HepG2 (cell line): Measurements from ENCODE around the gene TMEM167B. TPM values are rescaled to one million over a fixed set of nuclear protein-coding genes. Genes with fewer than 3 reads are reported as not detected.
A peak's percentile ranks its signal among the peaks of the same experiment; 100 is the strongest.

Experiments
- ATAC-seq: fragments of 200-7000 bp; cut with Tn5 transposase; 3 replicates; pipeline ENCODE4 v1.9.1; 2020; ENCODE audit warnings: mild to moderate bottlenecking, moderate library complexity
- BruUV-seq: library from RNA; stranded (reverse); fragments of 400-500 nt; replicated peaks from 2 replicates; lab custom pipeline; 2021; lab: Mats Ljungman, UMichigan
- CTCF ChIA-PET: fragments of 300-600 bp; formaldehyde crosslinking; extraction: SDS; loops from one replicate; lab custom pipeline; 2021; ENCODE audit warnings: low total read pairs, inconsistent platforms, low intra/inter-chr PET ratio; lab: Yijun Ruan, JAX
- POLR2A ChIA-PET: fragments of 350-600 bp; sonication (Branson Sonifier 250); formaldehyde crosslinking; loops from one replicate; lab custom pipeline; 2020; ENCODE audit warnings: antibody characterized with exemption, inconsistent platforms; lab: Yijun Ruan, JAX
- DNase-seq: peaks from one replicate; pipeline ENCODE4 v3.0.0-alpha.2; 2015; ENCODE audit warnings: low spot score
- FAIRE-seq: peaks from 3 replicates; lab custom pipeline; 2011; peaks lifted over from hg19 to GRCh38; lab: Jason Lieb, UNC
- H2AFZ ChIP-seq: one replicate; pipeline ENCODE4 v1.6.1; 2011; ENCODE audit warnings: low read length, inconsistent platforms
- H3K27ac ChIP-seq: fragments of 300-600 bp; 3 replicates; pipeline ENCODE4 v1.8.0; 2011; ENCODE audit warnings: mixed run types, mild to moderate bottlenecking, mixed read lengths, low read length, inconsistent platforms; ENCODE audit not compliant: insufficient read depth; ENCODE audit errors: extremely low read length
- H3K27me3 ChIP-seq, 2 experiments: fragments of 200-600 bp in 1 of 2; 2 replicates in 1 of 2; 3 replicates in 1 of 2; pipeline versions ENCODE4 v1.6.0 to v1.8.0; 2011; ENCODE audit warnings: low read length in 2 of 2, mild to moderate bottlenecking in 2 of 2, moderate library complexity in 2 of 2, inconsistent platforms in 1 of 2; ENCODE audit not compliant: insufficient read depth in 2 of 2, control insufficient read depth in 1 of 2
- H3K36me3 ChIP-seq, 2 experiments: fragments of 200-600 bp in 1 of 2; replicated peaks in 1 of 2; 2 replicates in 1 of 2; 3 replicates in 1 of 2; pipeline versions ENCODE4 v1.5.1 to v1.8.0; 2011; ENCODE audit warnings: low read length in 2 of 2, inconsistent platforms in 1 of 2; ENCODE audit not compliant: insufficient read depth in 2 of 2, control insufficient read depth in 1 of 2
- H3K4me1 ChIP-seq: 2 replicates; pipeline ENCODE4 v1.5.1; 2012; ENCODE audit warnings: low read length, inconsistent platforms; ENCODE audit not compliant: insufficient read depth
- H3K4me2 ChIP-seq: 2 replicates; pipeline ENCODE4 v1.6.0; 2011; ENCODE audit warnings: low read depth, low read length, inconsistent platforms
- H3K4me3 ChIP-seq, 3 experiments: fragments of 200-600 bp in 1 of 3; sonication (generic), shearing (Covaris generic) in 1 of 3; replicated peaks in 1 of 3; 2 replicates each; pipeline ENCODE4 v1.5.1; 2011 to 2016; ENCODE audit warnings: low read length in 3 of 3, inconsistent platforms in 2 of 3, low read depth in 2 of 3, mild to moderate bottlenecking in 2 of 3, control low read depth in 1 of 3, mixed read lengths in 1 of 3; ENCODE audit not compliant: insufficient read depth in 1 of 3
- H3K79me2 ChIP-seq: one replicate; pipeline ENCODE4 v1.6.1; 2011; ENCODE audit warnings: low read length, inconsistent platforms; ENCODE audit not compliant: insufficient read depth
- H3K9ac ChIP-seq: 2 replicates; pipeline ENCODE4 v1.6.0; 2011; ENCODE audit warnings: mild to moderate bottlenecking, low read depth, low read length, inconsistent platforms; ENCODE audit not compliant: insufficient read depth
- H3K9me3 ChIP-seq: 2 replicates; pipeline ENCODE4 v1.5.1; 2012; ENCODE audit warnings: mild to moderate bottlenecking, low read length
- H4K20me1 ChIP-seq: 2 replicates; pipeline ENCODE4 v1.6.0; 2011; ENCODE audit warnings: inconsistent platforms, mild to moderate bottlenecking, low read length, moderate library complexity; ENCODE audit not compliant: insufficient read depth
- ATF7-NPFF ChIP-seq: sonication (generic); formaldehyde crosslinking; IDR thresholded peaks from 2 replicates; pipeline ENCODE4 v1.8.1; 2023; ENCODE audit warnings: mild to moderate bottlenecking, low read depth, missing genetic modification reagents, moderate library complexity
- ESRRA ChIP-seq: sonication (generic); formaldehyde crosslinking; IDR thresholded peaks from 2 replicates; pipeline ENCODE4 v1.5.1; 2020; ENCODE audit warnings: mild to moderate bottlenecking, low read depth, missing genetic modification reagents
- TCF12 ChIP-seq, 2 experiments: fragments of 450-650 bp in 1 of 2; sonication (generic) in 1 of 2; formaldehyde crosslinking in 1 of 2; IDR thresholded peaks; 2 replicates each; pipeline versions ENCODE4 v1.6.1 to v1.8.0; 2017 to 2022; ENCODE audit warnings: antibody characterized with exemption in 1 of 2, mild to moderate bottlenecking in 1 of 2, missing genetic modification reagents in 1 of 2, moderate library complexity in 1 of 2
- TCF7 ChIP-seq: sonication (generic); IDR thresholded peaks from 2 replicates; pipeline ENCODE4 v1.6.1; 2016; ENCODE audit warnings: antibody characterized with exemption, low read depth
- ZBTB7A ChIP-seq: sonication (generic); formaldehyde crosslinking; IDR thresholded peaks from 2 replicates; pipeline ENCODE4 v1.8.0; 2022; ENCODE audit warnings: mild to moderate bottlenecking, missing genetic modification reagents
- ZFX ChIP-seq: sonication (generic); formaldehyde crosslinking; IDR thresholded peaks from 2 replicates; pipeline ENCODE4 v1.4.0; 2020; ENCODE audit warnings: mild to moderate bottlenecking, low read depth, missing genetic modification reagents, moderate library complexity
- ZNF792 ChIP-seq: IDR thresholded peaks from 2 replicates; pipeline ENCODE4 v1.6.1; 2016
- WGBS: methylation state at CpG from one replicate; pipeline ENCODE4 v1.1.6; 2017; ENCODE audit warnings: low lambda C conversion rate; 5-methylcytosine and 5-hydroxymethylcytosine counted together
- in situ Hi-C: cut with HindIII; loops from 2 replicates; pipeline ENCODE4 v1.10.0; 2017; ENCODE audit warnings: low pct_unique_long_range_greater_than_20kb; ENCODE audit not compliant: extremely low pct_ligation_motif_present
- intact Hi-C: fragments of 100-400 bp; cut with micrococcal nuclease; formaldehyde crosslinking; loops from one replicate; pipeline ENCODE4 v1.10.0; 2022; ENCODE audit not compliant: unreplicated experiment
- polyA plus RNA-seq, 8 experiments: library from polyadenylated mRNA; depleted of rRNA in 3 of 8; stranded (reverse) in 7 of 8; unstranded in 1 of 8; fragments of >200 nt; fragmentation: Illumina TruSeq in 4 of 8; extraction: Trizol in 4 of 8; gene quantifications; 2 replicates each; pipeline versions ENCODE4 v1.2.1 to v1.2.3, GENCODE V29; 2011 to 2016; ENCODE audit warnings: low read depth in 4 of 8, missing spikeins in 1 of 8, mixed read lengths in 1 of 8; ENCODE audit not compliant: insufficient read depth in 1 of 8
- total RNA-seq, 5 experiments: library from RNA; depleted of rRNA; stranded (reverse); fragments of >200 nt; fragmentation: Illumina TruSeq; extraction: Trizol; gene quantifications; 2 replicates each; pipeline ENCODE4 v1.2.3, GENCODE V29; 2016; ENCODE audit warnings: low read depth in 1 of 5
- TF ChIP-seq, protein P1 (sequence below): sonication (generic); formaldehyde crosslinking; IDR thresholded peaks from 2 replicates; pipeline ENCODE4 v1.5.0; 2020; ENCODE audit warnings: mild to moderate bottlenecking, missing genetic modification reagents
- TF ChIP-seq, protein P2 (sequence below): sonication (generic); formaldehyde crosslinking; IDR thresholded peaks from 2 replicates; pipeline ENCODE4 v1.4.0; 2020; ENCODE audit warnings: mild to moderate bottlenecking, missing genetic modification reagents
- TF ChIP-seq, protein P3 (sequence below): sonication (generic); formaldehyde crosslinking; IDR thresholded peaks from 2 replicates; pipeline ENCODE4 v1.9.0; 2021; ENCODE audit warnings: missing genetic modification reagents, borderline replicate concordance

The TMEM167B gene
- total and polyA plus RNA-seq, 2 of the 13 experiments (the other 11 are each of a cell fraction or from before 2014, with no cell fraction given): 9.5 to 22.4 TPM

DNA sequence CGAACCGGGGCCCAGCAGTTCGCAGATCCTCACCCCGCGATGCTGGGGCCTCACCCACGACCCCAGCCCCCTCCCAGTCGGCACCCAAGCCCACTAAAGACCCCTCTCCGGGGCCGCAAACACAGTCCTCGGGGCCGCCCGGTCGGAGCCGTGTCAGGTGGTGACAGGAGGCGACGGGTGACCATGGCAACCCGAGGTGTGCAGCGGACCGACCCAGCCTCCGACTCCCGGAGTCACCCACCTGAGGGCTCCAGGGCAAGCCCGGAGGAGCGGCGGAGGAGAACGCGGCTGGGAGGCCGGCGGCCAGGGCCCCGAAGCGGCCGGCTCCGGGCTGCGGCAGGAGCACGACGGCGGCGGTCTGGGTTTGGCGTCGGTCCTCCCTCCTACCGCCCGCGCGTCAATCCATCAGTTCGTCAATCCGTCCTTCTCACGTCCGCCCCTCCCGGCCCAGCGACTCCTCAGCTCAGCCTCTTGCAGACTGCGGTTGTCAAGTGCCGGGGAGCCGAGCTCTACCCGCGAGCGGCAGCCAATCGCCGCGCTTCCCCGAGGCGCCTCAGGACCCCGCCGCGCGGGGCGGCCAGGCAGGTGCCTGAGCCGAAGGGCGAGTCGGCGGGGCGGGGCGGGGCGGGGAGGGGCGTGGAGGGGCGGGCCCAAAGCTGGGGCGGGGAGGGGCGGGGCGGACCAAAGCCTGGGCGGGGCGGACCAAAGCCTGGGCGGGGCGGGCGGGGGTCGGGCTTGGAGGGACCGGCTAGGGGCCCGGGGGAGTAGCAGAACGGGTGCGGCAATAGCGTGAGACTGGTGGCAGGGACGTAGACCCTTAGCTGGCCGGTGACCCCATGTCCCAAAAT, 48.7 kb upstream of the TMEM167B start, which contains the start of gene WDR47:
Gene WDR47 (minus strand): TSS at position 482 of the 848 bp plus-strand sequence. CDS start 18,590 bp downstream, outside the sequence.
- peaks cover 20% of the 10 kb centered on the region for H3K4me1 ChIP-seq
- ChIA-PET CTCF (no interaction called here), POLR2A (interaction anchor here (0.6 to 2.0 kb wide), 10 partner anchors 14 to 295 kb away, joined by 3 to 16 read pairs (median 4); partner anchors contain the start of genes CLCC1, STXBP3, TAF13 and TMEM167B)
- H2AFZ ChIP-seq: peak within 1 kb of the TSS; percentile 97
- no peak for FAIRE-seq
- no TSS peak for BruUV-seq
- intact Hi-C loops (loop anchor here (2.0 kb wide), 1 partner anchor 79 kb away; the partner anchor contains the start of gene CLCC1), in situ Hi-C loops (no loop called here)
- peak; percentile 84 for DNase-seq
- ATAC-seq: peak; percentile 96
- peak within 1 kb of the TSS; percentile 58 for H3K27ac ChIP-seq
- peaks cover 7% of the 10 kb centered on the region for H3K79me2 ChIP-seq
- no peaks in the 10 kb centered on the region; a peak in 1 of 5 replicates for H3K27me3 ChIP-seq
- peak within 1 kb of the TSS; percentile 74 for H3K9ac ChIP-seq
- H4K20me1 ChIP-seq: no peaks in the 10 kb centered on the region
- no peaks in the 10 kb centered on the region for H3K36me3 ChIP-seq
- 1% methylated on average over 27 of the region's 90 CpGs for WGBS
- H3K9me3 ChIP-seq: no peaks in the 10 kb centered on the region
- peak within 1 kb of the TSS; percentile 94 to 96 (median 95) for H3K4me3 ChIP-seq
- peak within 1 kb of the TSS; percentile 97 for H3K4me2 ChIP-seq
- TF ChIP-seq TCF7 (no peak), ATF7-NPFF (CRISPR knock-in tag) (peak; percentile 50), ZFX (CRISPR knock-in tag) (peak; percentile 75), TCF12 (IDR thresholded peaks at IDR 0.05) (no peak), TCF12 (CRISPR knock-in tag; IDR thresholded peaks at IDR 0.05) (no peak), ZBTB7A (CRISPR knock-in tag) (no peak), ESRRA (CRISPR knock-in tag) (0 out of 2 replicates have a peak, but pooled peaks have one; percentile 36), ZNF792 (CRISPR knock-in tag) (0 out of 2 replicates have a peak, but pooled peaks have one; percentile 29)
- TF ChIP-seq, protein P1, sequence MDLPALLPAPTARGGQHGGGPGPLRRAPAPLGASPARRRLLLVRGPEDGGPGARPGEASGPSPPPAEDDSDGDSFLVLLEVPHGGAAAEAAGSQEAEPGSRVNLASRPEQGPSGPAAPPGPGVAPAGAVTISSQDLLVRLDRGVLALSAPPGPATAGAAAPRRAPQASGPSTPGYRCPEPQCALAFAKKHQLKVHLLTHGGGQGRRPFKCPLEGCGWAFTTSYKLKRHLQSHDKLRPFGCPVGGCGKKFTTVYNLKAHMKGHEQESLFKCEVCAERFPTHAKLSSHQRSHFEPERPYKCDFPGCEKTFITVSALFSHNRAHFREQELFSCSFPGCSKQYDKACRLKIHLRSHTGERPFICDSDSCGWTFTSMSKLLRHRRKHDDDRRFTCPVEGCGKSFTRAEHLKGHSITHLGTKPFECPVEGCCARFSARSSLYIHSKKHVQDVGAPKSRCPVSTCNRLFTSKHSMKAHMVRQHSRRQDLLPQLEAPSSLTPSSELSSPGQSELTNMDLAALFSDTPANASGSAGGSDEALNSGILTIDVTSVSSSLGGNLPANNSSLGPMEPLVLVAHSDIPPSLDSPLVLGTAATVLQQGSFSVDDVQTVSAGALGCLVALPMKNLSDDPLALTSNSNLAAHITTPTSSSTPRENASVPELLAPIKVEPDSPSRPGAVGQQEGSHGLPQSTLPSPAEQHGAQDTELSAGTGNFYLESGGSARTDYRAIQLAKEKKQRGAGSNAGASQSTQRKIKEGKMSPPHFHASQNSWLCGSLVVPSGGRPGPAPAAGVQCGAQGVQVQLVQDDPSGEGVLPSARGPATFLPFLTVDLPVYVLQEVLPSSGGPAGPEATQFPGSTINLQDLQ: no peak
- TF ChIP-seq, protein P2, sequence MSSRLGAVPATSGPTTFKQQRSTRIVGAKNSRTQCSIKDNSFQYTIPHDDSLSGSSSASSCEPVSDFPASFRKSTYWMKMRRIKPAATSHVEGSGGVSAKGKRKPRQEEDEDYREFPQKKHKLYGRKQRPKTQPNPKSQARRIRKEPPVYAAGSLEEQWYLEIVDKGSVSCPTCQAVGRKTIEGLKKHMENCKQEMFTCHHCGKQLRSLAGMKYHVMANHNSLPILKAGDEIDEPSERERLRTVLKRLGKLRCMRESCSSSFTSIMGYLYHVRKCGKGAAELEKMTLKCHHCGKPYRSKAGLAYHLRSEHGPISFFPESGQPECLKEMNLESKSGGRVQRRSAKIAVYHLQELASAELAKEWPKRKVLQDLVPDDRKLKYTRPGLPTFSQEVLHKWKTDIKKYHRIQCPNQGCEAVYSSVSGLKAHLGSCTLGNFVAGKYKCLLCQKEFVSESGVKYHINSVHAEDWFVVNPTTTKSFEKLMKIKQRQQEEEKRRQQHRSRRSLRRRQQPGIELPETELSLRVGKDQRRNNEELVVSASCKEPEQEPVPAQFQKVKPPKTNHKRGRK: no peak
- TF ChIP-seq, protein P3, sequence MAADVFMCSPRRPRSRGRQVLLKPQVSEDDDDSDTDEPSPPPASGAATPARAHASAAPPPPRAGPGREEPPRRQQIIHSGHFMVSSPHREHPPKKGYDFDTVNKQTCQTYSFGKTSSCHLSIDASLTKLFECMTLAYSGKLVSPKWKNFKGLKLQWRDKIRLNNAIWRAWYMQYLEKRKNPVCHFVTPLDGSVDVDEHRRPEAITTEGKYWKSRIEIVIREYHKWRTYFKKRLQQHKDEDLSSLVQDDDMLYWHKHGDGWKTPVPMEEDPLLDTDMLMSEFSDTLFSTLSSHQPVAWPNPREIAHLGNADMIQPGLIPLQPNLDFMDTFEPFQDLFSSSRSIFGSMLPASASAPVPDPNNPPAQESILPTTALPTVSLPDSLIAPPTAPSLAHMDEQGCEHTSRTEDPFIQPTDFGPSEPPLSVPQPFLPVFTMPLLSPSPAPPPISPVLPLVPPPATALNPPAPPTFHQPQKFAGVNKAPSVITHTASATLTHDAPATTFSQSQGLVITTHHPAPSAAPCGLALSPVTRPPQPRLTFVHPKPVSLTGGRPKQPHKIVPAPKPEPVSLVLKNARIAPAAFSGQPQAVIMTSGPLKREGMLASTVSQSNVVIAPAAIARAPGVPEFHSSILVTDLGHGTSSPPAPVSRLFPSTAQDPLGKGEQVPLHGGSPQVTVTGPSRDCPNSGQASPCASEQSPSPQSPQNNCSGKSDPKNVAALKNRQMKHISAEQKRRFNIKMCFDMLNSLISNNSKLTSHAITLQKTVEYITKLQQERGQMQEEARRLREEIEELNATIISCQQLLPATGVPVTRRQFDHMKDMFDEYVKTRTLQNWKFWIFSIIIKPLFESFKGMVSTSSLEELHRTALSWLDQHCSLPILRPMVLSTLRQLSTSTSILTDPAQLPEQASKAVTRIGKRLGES: no peak
